Stimulated activated naive CD4-positive, alpha-beta T cell treated with Interleukin-2 at 50 U/mL for 16 hours (primary cell): Measurements from ENCODE around the gene RAB8A.

Source experiments
- DNase-seq: peaks from one replicate; lab custom pipeline; 2025; lab: John Stamatoyannopoulos, UW

The RAB8A gene

GRCh38 chr19:16142032-16142580, 30.4 kb downstream of the RAB8A start:
- DNase-seq: no peak

GRCh38 chr19:16143399-16144215, 31.9 kb downstream of the RAB8A start, which contains the start of gene HSH2D:
Gene HSH2D (plus strand): TSS chr19:16143685. CDS start chr19:16148751, 5,066 bp downstream.
- DNase-seq: peak; percentile 71

- no peak for DNase-seq
Measured at GRCh38 chr19:16144216-16144581, 32.5 kb downstream of the RAB8A start.

GRCh38 chr19:16146112-16146511, 34.4 kb downstream of the RAB8A start:
- DNase-seq: no peak

GRCh38 chr19:16148443-16149229, 36.9 kb downstream of the RAB8A start:
- no peak for DNase-seq

- DNase-seq: no peak
Measured at GRCh38 chr19:16153582-16154336, 42.1 kb downstream of the RAB8A start.

GRCh38 chr19:16154557-16154956, 42.9 kb downstream of the RAB8A start:
- DNase-seq: no peak

- no peak for DNase-seq
Measured at GRCh38 chr19:16155128-16155527, 43.4 kb downstream of the RAB8A start.

GRCh38 chr19:16156904-16157303, 45.2 kb downstream of the RAB8A start:
- DNase-seq: no peak

GRCh38 chr19:16157601-16158000, 45.9 kb downstream of the RAB8A start:
- no peak for DNase-seq

GRCh38 chr19:16159655-16160054, 48.0 kb downstream of the RAB8A start:
- DNase-seq: no peak

- DNase-seq: no peak
Measured at GRCh38 chr19:16160445-16160942, 48.8 kb downstream of the RAB8A start.

- peak; percentile 36 for DNase-seq
Measured at GRCh38 chr19:16160943-16161560, 49.4 kb downstream of the RAB8A start.

GRCh38 chr19:16161840-16162239, 50.2 kb downstream of the RAB8A start:
- DNase-seq: peak; percentile 7

- DNase-seq: no peak
Measured at GRCh38 chr19:16164222-16164890, 52.7 kb downstream of the RAB8A start.

GRCh38 chr19:16166417-16166816, 54.7 kb downstream of the RAB8A start:
- no peak for DNase-seq

GRCh38 chr19:16167055-16167454, 55.4 kb downstream of the RAB8A start:
- no peak for DNase-seq

- no peak for DNase-seq
Measured at GRCh38 chr19:16168465-16169081, 56.9 kb downstream of the RAB8A start.

GRCh38 chr19:16170134-16170533, 58.4 kb downstream of the RAB8A start:
- no peak for DNase-seq

- DNase-seq: no peak
Measured at GRCh38 chr19:16175954-16176353, 64.3 kb downstream of the RAB8A start.
